CD14-positive monocyte (primary cell): ENCODE results near the gene VMP1. TPM values are rescaled to one million over a fixed set of nuclear protein-coding genes. Genes with fewer than 3 reads are reported as not detected.

Experiments used
- DNase-seq, 3 donors: peaks; one replicate each; pipeline ENCODE4 v3.0.0-alpha.2; 2011 to 2022
- H2AFZ ChIP-seq: 2 replicates; pipeline ENCODE4 v1.6.0; 2012; ENCODE audit warnings: mild to moderate bottlenecking, low read depth, low read length, inconsistent platforms; ENCODE audit not compliant: insufficient read depth, poor library complexity, severe bottlenecking
- H3K27ac ChIP-seq, 2 donors: 1 replicate in 1 of 2; 2 replicates in 1 of 2; pipeline ENCODE4 v1.5.1; 2012 to 2013; ENCODE audit warnings: low read length in 2 of 2, control low read depth in 1 of 2, inconsistent platforms in 1 of 2, low read depth in 1 of 2, mild to moderate bottlenecking in 1 of 2
- H3K27me3 ChIP-seq, 2 donors: one replicate each; pipeline versions ENCODE4 v1.6.0 to v1.6.1; 2011 to 2013; ENCODE audit warnings: low read length in 2 of 2; ENCODE audit not compliant: control insufficient read depth in 2 of 2, insufficient read depth in 2 of 2
- H3K36me3 ChIP-seq, 2 donors: replicated peaks in 1 of 2; 1 replicate in 1 of 2; 2 replicates in 1 of 2; pipeline versions ENCODE4 v1.5.1 to v1.6.1; 2012 to 2013; ENCODE audit warnings: low read length in 2 of 2, control low read depth in 1 of 2, inconsistent platforms in 1 of 2, mild to moderate bottlenecking in 1 of 2; ENCODE audit not compliant: insufficient read depth in 2 of 2, control insufficient read depth in 1 of 2
- H3K4me1 ChIP-seq, 2 donors: 1 replicate in 1 of 2; 2 replicates in 1 of 2; pipeline versions ENCODE4 v1.5.1 to v1.6.1; 2012 to 2013; ENCODE audit warnings: low read length in 2 of 2, control low read depth in 1 of 2, inconsistent platforms in 1 of 2, mild to moderate bottlenecking in 1 of 2, moderate library complexity in 1 of 2; ENCODE audit not compliant: insufficient read depth in 2 of 2, control insufficient read depth in 1 of 2
- H3K4me2 ChIP-seq: replicated peaks from 2 replicates; pipeline ENCODE3; 2012; ENCODE audit warnings: low read length, moderate library complexity, mild to moderate bottlenecking; ENCODE audit not compliant: poor library complexity, severe bottlenecking; ENCODE audit errors: extremely low read depth
- H3K4me3 ChIP-seq, 3 experiments: fragments of 200-600 bp in 1 of 3; sonication (generic) in 1 of 3; replicated peaks in 1 of 3; 1 replicate in 2 of 3; 2 replicates in 1 of 3; pipeline ENCODE4 v1.5.1; 2011 to 2013; ENCODE audit warnings: low read length in 3 of 3, mild to moderate bottlenecking in 3 of 3, control low read depth in 2 of 3, low read depth in 2 of 3, inconsistent platforms in 1 of 3, moderate library complexity in 1 of 3
- H3K79me2 ChIP-seq: 2 replicates; pipeline ENCODE4 v1.6.0; 2012; ENCODE audit warnings: mild to moderate bottlenecking, control low read depth, inconsistent platforms, low read length, moderate library complexity; ENCODE audit not compliant: insufficient read depth
- H3K9ac ChIP-seq: 2 replicates; pipeline ENCODE4 v1.6.0; 2017; ENCODE audit warnings: low read length, mild to moderate bottlenecking; ENCODE audit not compliant: insufficient read depth, poor library complexity, severe bottlenecking
- H3K9me3 ChIP-seq, 2 donors: replicated peaks in 1 of 2; 1 replicate in 1 of 2; 2 replicates in 1 of 2; pipeline versions ENCODE4 v1.5.1 to v1.6.1; 2012 to 2013; ENCODE audit warnings: low read length in 2 of 2, control low read depth in 1 of 2; ENCODE audit not compliant: control insufficient read depth in 1 of 2, insufficient read depth in 1 of 2
- H4K20me1 ChIP-seq: 2 replicates; pipeline ENCODE4 v1.6.0; 2012; ENCODE audit warnings: mild to moderate bottlenecking, low read length, control low read depth, moderate library complexity; ENCODE audit not compliant: insufficient read depth
- H3K27ac Mint-ChIP-seq, 7 donors: one replicate each; pipeline ENCODE4 v1.8.0; 2020; ENCODE audit warnings: mild to moderate bottlenecking in 7 of 7, mixed read lengths in 7 of 7, moderate library complexity in 6 of 7, inconsistent platforms in 2 of 7
- H3K27me3 Mint-ChIP-seq, 3 donors: one replicate each; pipeline ENCODE4 v1.8.0; 2021 to 2022; ENCODE audit warnings: low read depth in 3 of 3, mild to moderate bottlenecking in 3 of 3, mixed read lengths in 3 of 3, moderate library complexity in 3 of 3, inconsistent platforms in 1 of 3
- H3K36me3 Mint-ChIP-seq, 2 donors: one replicate each; pipeline ENCODE4 v1.8.0; 2020; ENCODE audit warnings: mixed read lengths in 2 of 2, inconsistent platforms in 1 of 2, mild to moderate bottlenecking in 1 of 2
- H3K4me1 Mint-ChIP-seq: one replicate; pipeline ENCODE4 v1.8.0; 2020; ENCODE audit warnings: mild to moderate bottlenecking, mixed read lengths
- H3K4me3 Mint-ChIP-seq, 2 donors: one replicate each; pipeline ENCODE4 v1.8.0; 2020; ENCODE audit warnings: mild to moderate bottlenecking in 2 of 2, mixed read lengths in 2 of 2, moderate library complexity in 1 of 2
- H3K9me3 Mint-ChIP-seq, 7 donors: one replicate each; pipeline ENCODE4 v1.8.0; 2020 to 2022; ENCODE audit warnings: mixed read lengths in 7 of 7, mild to moderate bottlenecking in 6 of 7, moderate library complexity in 6 of 7, inconsistent platforms in 2 of 7
- WGBS: methylation state at CpG from one replicate; pipeline ENCODE4 v1.1.5; 2013; ENCODE audit warnings: missing lambda C conversion rate; ENCODE audit not compliant: insufficient coverage; 5-methylcytosine and 5-hydroxymethylcytosine counted together
- intact Hi-C, 2 donors: fragments of 100-400 bp; cut with micrococcal nuclease; formaldehyde crosslinking; loops; one replicate each; pipeline versions ENCODE4 v1.15.0 to v1.15.1; 2023
- polyA plus RNA-seq, 3 donors: library from polyadenylated mRNA; depleted of rRNA in 1 of 3; unstranded in 2 of 3; stranded (reverse) in 1 of 3; fragments of 300-500 nt in 2 of 3; fragments of >200 nt in 1 of 3; fragmentation: Illumina TruSeq in 2 of 3; gene quantifications; 1 replicate in 2 of 3; 2 replicates in 1 of 3; pipeline ENCODE4 v1.2.3, GENCODE V29; 2012 to 2021
- TF ChIP-seq, protein P1 (sequence below): fragments of 200-600 bp; IDR thresholded peaks from one replicate; pipeline ENCODE4 v1.8.0; 2022; ENCODE audit warnings: antibody characterized with exemption, mild to moderate bottlenecking

Gene VMP1
- polyA plus RNA-seq, 3 donors, result 246 to 511 (median 386) TPM

DNA sequence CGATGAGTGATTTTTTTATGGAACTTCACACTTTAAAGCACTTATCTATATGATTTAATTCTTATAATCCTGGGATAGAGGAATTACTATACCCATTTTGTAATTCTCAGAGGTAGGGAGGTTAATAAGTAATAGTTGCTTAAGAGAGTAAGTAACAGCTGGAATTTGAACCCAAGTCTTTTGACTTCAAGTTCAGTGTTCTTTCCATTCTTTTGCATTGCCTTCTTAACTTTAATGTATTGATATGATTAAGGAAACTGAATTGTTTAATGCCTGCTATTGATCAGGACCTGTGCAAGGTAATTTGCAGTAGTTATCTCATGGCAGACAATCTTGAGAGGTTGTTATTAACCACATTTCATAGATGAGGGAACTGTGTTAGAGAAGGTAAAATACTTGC lies 106.8 kb downstream of the VMP1 start:
- peak overlapping the region in 1 of 2 donors; percentile 49 for H3K27ac ChIP-seq
- intact Hi-C loops, result no loop called here

DNA sequence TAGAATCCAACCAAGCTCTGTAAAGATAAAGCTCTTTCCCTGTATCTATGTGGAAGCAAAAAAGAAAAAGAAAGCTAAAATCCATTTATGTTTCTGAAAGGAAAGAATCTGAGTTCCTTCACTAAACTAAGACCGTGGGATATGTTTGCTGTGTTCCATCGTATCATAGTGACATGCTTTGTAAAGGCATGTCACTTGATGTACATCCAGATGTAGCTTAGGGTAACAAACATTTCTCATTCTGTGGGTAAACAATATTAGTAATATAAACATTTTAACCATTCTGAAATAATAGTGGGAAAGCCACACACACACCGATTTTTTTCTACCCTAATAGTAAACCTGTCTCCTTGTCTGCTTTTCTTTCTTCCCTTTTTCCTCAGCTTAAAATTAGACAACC lies 107.2 kb downstream of the VMP1 start:
- peak overlapping the region in 5 of 7 donors; percentile 42 to 93 (median 84) for H3K27ac Mint-ChIP-seq
- intact Hi-C loops, result no loop called here
- TF ChIP-seq, protein P1, sequence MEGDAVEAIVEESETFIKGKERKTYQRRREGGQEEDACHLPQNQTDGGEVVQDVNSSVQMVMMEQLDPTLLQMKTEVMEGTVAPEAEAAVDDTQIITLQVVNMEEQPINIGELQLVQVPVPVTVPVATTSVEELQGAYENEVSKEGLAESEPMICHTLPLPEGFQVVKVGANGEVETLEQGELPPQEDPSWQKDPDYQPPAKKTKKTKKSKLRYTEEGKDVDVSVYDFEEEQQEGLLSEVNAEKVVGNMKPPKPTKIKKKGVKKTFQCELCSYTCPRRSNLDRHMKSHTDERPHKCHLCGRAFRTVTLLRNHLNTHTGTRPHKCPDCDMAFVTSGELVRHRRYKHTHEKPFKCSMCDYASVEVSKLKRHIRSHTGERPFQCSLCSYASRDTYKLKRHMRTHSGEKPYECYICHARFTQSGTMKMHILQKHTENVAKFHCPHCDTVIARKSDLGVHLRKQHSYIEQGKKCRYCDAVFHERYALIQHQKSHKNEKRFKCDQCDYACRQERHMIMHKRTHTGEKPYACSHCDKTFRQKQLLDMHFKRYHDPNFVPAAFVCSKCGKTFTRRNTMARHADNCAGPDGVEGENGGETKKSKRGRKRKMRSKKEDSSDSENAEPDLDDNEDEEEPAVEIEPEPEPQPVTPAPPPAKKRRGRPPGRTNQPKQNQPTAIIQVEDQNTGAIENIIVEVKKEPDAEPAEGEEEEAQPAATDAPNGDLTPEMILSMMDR, result no peak

More for the DNA sequence above, 106.8 kb downstream of the VMP1 start:
- WGBS, result no CpG with 5 or more reads among the region's 1 CpG
- H3K4me2 ChIP-seq, result no peak overlapping the region
- H3K9ac ChIP-seq, result no peak overlapping the region
- peaks cover 20 to 27% of the 10 kb centered on the region in 2 donors for H3K4me1 ChIP-seq
- Mint-ChIP-seq H3K4me1 (peaks cover 30% of the 10 kb centered on the region), H3K36me3 (peaks cover 40 to 72% of the 10 kb centered on the region in 2 donors), H3K9me3 (peaks cover 0 to 3% (median 0%) of the 10 kb centered on the region in 7 donors), H3K27me3 (peaks cover 0 to 6% (median 0%) of the 10 kb centered on the region in 3 donors), H3K4me3 (no peak overlapping the region), H3K27ac (peak overlapping the region in 4 of 7 donors; percentile 29 to 87 (median 52))
- peaks cover 56 to 78% of the 10 kb centered on the region in 2 donors for H3K36me3 ChIP-seq
- H3K79me2 ChIP-seq, result peaks cover 19% of the 10 kb centered on the region
- TF ChIP-seq, protein P1, result no peak
- H4K20me1 ChIP-seq, result no peaks in the 10 kb centered on the region
- no peaks in the 10 kb centered on the region for H3K9me3 ChIP-seq
- no peak for DNase-seq
- no peak overlapping the region for H3K4me3 ChIP-seq
- H2AFZ ChIP-seq, result no peak overlapping the region
- H3K27me3 ChIP-seq, result no peaks in the 10 kb centered on the region

More for the DNA sequence above, 107.2 kb downstream of the VMP1 start:
- peaks cover 18% of the 10 kb centered on the region for H3K79me2 ChIP-seq
- no peak overlapping the region for H3K4me3 ChIP-seq
- peak overlapping the region in 1 of 2 donors; percentile 49 for H3K27ac ChIP-seq
- no peaks in the 10 kb centered on the region for H4K20me1 ChIP-seq
- H2AFZ ChIP-seq, result no peak overlapping the region
- no peak overlapping the region for H3K9ac ChIP-seq
- no peak for DNase-seq
- Mint-ChIP-seq H3K4me3 (no peak overlapping the region), H3K27me3 (peaks cover 0 to 4% (median 0%) of the 10 kb centered on the region in 3 donors), H3K4me1 (peaks cover 30% of the 10 kb centered on the region), H3K9me3 (peaks cover 0 to under 1% (median 0%) of the 10 kb centered on the region in 7 donors), H3K36me3 (peaks cover 40 to 74% of the 10 kb centered on the region in 2 donors)
- peaks cover 57 to 79% of the 10 kb centered on the region in 2 donors for H3K36me3 ChIP-seq
- H3K4me2 ChIP-seq, result no peak overlapping the region
- no CpG with 5 or more reads among the region's 3 CpGs for WGBS
- H3K4me1 ChIP-seq, result peaks cover 20 to 27% of the 10 kb centered on the region in 2 donors
- no peaks in the 10 kb centered on the region for H3K9me3 ChIP-seq
- no peaks in the 10 kb centered on the region for H3K27me3 ChIP-seq
